Inflammatory macrophage (primary cell): Measurements from ENCODE around the gene GUCA1A.
"Not testable (repeated sequence)": the region's sequence is repeated elsewhere in the genome, so short reads cannot be mapped to it uniquely, and the experiment has no call there.

ENCODE experiments used
- DNase-seq, 2 donors: peaks; one replicate each; pipeline ENCODE4 v3.0.0-alpha.2; 2020 to 2022

The GUCA1A gene

DNA sequence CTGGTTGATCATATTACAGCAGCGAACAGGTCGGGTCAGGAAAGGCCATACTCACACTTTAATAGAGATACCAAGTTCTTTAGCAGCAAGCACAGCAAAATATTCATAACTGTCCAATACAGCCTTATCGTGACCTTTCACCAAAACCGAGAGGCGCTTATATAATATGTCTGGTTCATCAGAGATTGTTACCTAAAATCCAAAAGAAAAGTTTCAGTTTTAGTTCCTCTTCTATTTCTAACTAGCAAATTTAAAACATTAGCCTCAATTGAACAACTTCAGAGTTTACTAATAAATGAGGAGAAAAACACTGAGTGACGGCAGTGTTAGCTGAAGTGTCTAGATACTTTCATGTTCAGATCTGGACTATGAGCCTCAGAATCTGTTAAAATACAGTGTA, 38.6 kb downstream of the GUCA1A start:
- DNase-seq: no peak

DNA sequence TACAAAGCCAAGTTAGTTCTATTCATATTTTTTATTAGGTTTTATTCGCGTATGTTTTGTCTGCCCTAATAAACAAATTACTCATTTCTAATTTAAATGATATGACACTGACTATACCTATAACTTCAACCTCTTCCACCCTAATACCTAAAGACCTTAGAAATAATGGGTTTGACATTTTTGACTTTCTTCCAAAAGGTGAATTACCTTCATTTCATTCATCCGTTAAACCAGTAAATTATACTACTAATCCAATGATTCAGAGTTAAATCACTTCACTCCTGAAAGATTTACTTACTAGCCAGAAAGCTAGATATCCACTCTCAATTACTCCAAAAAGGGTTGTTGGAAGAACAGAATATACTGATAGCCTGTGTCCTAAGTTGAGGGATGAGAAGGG, 39.3 kb downstream of the GUCA1A start:
- no peak for DNase-seq

DNA sequence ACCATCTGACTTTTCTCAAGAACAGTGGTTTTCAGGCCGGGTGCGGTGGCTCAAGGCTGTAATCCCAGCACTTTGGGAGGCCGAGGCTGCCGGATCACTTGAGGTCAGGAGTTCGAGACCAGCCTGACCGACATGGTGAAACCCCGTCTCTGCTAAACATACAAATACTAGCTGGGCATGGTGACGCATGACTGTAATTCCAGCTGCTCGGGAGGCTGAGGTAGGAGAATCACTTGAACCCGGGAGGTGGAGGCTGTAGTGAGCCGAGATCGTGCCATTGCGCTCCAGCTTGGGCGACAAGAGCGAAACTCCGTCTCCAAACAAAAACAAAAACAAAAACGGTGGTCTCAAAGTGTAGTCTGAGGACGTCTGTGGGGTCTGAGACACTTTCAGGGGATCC, 43.3 kb downstream of the GUCA1A start:
- not testable (repeated sequence) for DNase-seq

- DNase-seq: peak in 1 of 2 donors; percentile 1
These were observed 44.0 kb downstream of the GUCA1A start for GRCh38 chr6:42217157-42217518.

DNA sequence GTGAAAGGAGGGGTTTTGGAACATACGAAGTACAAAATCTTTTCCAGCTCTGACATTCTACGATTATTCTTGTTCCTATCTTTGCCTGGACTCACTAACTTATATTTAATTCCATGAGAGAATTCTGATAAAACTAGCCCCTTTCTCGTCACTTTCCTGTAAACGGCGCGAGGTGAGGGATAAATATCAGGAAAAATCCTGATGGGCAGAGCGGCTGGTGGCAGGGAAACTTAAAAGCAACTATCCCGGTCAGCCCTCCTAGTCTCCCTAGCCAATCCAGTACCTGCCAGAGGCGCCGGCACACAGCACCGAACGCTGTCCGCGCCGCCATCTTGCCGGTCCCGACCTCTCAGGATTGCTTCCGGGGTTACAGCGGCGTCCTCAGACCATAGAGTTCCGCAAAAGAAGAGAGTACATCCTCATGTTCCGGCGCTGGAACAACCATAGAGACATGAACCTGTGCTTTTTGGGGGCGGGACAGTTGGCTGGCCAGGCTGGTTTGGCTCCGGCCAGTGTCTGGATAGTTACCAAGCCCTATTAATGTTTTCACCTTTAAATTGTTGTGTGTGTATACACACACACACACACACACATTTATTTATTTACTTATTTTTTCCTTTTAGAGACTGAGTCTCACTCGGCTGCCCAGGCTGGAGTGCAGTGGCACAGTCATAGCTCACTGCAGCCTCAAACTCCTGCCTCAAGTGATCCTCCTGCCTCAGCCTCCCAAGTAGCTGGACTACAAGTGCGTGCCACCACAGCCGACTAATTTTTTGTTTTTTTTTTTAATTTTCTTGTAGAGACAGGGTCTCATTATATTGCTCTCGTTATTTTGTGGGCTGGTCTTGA, 44.6 kb downstream of the GUCA1A start, which contains the start of gene MRPS10:
Gene MRPS10 (minus strand): TSS at position 343 of the 849 bp plus-strand sequence. CDS start 12 bp downstream, at position 331.
- DNase-seq: peak; percentile 95

DNA sequence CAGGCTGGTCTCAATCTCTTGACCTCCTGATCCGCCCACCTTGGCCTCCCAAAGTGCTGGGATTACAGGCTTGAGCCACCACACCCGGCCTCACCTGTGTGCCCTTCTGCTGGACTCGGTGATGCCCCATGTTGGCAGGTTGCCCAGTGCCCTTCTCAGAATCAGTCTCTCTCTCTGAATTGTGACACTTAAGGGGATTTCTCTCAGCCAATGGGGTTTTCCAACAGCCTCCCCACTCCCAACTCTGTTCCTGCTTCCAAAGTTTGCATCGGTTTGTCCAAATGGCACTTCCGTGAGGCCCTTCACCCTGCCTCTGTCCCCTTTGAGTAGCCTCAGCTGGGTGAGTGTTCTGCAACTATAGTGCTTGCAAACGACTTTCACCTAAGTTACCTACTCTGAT, 47.6 kb downstream of the GUCA1A start:
- DNase-seq: no peak

GRCh38 chr6:42221546-42221945, 48.4 kb downstream of the GUCA1A start:
- no peak for DNase-seq

DNA sequence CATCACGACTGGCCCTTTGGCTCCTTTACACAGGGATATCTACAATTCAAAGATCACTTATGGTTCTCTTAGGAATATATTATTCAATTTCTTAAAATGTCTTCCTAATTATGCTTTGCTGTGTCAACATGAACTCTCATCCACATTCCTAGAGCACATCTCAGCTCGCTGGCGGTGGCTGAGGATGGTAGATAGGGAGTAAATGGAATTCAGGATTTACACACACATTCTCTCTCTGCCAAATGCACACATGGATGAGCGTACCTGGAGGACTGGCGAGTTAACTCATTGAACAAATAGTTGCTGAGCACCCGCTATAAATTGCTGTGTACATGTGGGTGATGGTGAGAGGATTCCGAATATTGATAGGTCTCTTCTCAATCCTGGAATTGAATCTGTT, 49.3 kb downstream of the GUCA1A start:
- no peak for DNase-seq

GRCh38 chr6:42224222-42225028, 51.3 kb downstream of the GUCA1A start:
- DNase-seq: peak; percentile 8 to 52

- DNase-seq: no peak
These were observed 51.8 kb downstream of the GUCA1A start for GRCh38 chr6:42225029-42225339.

GRCh38 chr6:42225419-42225818, 52.3 kb downstream of the GUCA1A start:
- no peak for DNase-seq

DNA sequence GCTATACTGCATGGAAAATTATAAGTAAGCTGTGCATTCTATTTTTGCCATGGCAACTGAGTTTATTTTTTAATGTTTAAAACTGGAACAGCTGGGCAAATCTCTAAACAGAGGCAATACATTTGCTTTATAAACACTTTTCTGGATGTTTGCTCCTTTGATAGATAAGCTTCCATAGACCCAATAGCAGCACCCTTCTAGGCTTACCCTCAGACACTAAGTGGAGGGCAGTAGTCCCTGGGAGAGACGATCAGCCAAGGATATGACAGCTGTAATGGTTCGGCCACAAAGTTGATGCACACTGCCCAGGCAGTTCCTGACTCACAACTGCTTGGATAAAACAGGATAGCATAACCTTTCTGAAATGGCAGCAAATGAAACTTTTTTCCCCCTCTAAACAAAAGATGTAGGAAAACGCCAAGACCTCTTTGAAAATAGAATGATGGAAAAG, 53.0 kb downstream of the GUCA1A start:
- no peak for DNase-seq

DNA sequence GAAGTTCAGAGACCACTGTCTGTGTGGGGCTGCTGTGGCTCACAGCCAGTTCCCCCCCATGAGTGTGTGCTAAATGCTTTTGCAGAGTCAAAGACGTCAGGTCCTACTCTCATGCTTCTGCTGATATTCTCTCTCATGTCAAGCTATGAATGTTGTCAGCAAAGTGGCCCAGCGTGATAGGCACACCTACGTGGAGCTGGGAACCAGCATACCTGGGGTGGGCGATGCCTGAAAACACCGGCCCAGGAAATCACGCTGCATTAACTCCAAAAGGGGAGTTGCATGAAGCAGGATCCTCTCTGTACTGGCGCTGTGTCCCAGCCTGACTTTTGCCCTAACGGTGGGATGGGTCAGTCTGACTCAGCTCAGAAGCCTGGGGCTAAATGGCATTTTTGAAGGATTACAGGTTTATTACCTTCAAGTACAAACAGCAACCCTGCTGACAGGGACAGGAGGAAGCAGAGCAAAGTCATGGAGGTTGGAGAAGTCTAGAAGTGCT, 53.5 kb downstream of the GUCA1A start:
- no peak for DNase-seq

GRCh38 chr6:42227173-42227850, 54.1 kb downstream of the GUCA1A start:
- no peak for DNase-seq

DNA sequence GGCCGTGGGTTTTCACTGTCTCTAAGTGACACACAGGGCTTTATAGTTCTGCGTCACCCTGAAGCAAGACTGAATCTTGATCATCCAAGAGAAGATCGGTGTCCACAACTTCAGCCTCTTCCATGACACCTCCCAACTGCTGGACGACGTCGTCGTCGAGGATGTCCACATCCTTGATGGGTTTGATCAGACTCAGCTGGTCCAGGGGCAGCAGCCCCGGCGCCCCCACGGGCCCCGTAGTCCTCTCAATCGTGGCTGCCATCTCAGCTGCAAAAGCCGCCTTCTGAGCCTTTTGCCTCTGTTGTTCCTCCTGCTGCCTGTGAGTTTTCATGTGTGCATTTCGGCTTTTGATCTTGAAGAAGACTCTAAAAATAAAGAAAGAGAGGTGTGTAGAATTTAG, 55.1 kb downstream of the GUCA1A start:
- no peak for DNase-seq
